ENCODE measurements around the gene TRIM36. TPM values are rescaled to one million over a fixed set of nuclear protein-coding genes. Genes with fewer than 3 reads are reported as not detected.

The TRIM36 gene
- total RNA-seq, 6 experiments from 2014 or later: 0.26 to 0.55 (median 0.36) TPM

DNA sequence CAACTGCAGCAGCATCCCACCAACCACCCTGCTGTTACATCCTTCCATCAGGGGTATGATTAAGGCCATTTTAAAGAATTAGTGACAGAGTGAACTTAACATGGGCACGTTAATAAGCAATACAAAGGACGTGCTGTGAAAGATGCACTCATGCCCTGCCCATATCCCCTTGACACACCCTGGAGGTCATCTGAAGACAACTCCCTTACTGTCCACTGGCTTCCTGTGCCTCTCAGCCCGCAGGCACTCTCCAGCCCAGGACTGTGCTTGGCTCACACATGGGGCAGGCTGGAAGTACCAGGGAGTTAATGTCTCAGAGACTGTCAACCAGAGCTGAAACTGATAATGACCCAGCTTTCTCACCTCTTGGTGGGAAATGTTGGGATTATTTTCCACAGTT, 81.8 kb downstream of the TRIM36 start:
- TF ChIP-seq, protein P1, sequence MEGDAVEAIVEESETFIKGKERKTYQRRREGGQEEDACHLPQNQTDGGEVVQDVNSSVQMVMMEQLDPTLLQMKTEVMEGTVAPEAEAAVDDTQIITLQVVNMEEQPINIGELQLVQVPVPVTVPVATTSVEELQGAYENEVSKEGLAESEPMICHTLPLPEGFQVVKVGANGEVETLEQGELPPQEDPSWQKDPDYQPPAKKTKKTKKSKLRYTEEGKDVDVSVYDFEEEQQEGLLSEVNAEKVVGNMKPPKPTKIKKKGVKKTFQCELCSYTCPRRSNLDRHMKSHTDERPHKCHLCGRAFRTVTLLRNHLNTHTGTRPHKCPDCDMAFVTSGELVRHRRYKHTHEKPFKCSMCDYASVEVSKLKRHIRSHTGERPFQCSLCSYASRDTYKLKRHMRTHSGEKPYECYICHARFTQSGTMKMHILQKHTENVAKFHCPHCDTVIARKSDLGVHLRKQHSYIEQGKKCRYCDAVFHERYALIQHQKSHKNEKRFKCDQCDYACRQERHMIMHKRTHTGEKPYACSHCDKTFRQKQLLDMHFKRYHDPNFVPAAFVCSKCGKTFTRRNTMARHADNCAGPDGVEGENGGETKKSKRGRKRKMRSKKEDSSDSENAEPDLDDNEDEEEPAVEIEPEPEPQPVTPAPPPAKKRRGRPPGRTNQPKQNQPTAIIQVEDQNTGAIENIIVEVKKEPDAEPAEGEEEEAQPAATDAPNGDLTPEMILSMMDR (IDR thresholded peaks at IDR 0.05): no peak
- H3K4me3 Mint-ChIP-seq: no peak overlapping the region
- H3K27me3 Mint-ChIP-seq (ENCODE audit: insufficient read depth): peaks cover 7% of the 10 kb centered on the region; the same call in 1 of the 2 replicates
- DNase-seq: no peak
- H3K9me3 Mint-ChIP-seq: no peaks in the 10 kb centered on the region
- no peaks in the 10 kb centered on the region for H3K4me1 Mint-ChIP-seq (ENCODE audit: low read depth)
- no peak overlapping the region for H3K27ac Mint-ChIP-seq
- H3K36me3 Mint-ChIP-seq (ENCODE audit: low read depth): no peaks in the 10 kb centered on the region

DNA sequence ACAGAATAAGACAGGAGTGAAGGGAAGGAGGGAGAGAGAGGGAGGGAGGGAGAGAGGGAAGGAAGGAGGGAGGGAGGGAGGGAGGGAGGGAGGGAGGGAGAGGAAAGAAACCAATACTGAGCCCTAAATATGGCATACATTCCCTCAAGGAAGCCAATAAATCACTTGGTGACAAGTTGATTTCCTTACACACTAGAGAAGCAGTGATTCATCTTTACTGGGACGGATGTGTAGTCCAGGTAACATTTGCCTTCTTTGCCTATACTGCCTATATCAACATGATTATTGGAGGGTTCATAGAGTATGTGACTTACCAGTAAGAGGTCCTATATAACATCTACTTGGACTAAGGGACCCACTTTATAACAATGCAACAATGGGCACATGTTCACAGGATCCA, 83.2 kb downstream of the TRIM36 start:
- Mint-ChIP-seq H3K27me3 (ENCODE audit: insufficient read depth) (peaks cover 8% of the 10 kb centered on the region; the same call in 1 of the 2 replicates), H3K27ac (no peak overlapping the region), H3K4me3 (no peak overlapping the region), H3K4me1 (ENCODE audit: low read depth) (no peaks in the 10 kb centered on the region), H3K9me3 (no peaks in the 10 kb centered on the region), H3K36me3 (ENCODE audit: low read depth) (no peaks in the 10 kb centered on the region)
- DNase-seq: no peak
- TF ChIP-seq, protein P1 (IDR thresholded peaks at IDR 0.05): no peak

DNA sequence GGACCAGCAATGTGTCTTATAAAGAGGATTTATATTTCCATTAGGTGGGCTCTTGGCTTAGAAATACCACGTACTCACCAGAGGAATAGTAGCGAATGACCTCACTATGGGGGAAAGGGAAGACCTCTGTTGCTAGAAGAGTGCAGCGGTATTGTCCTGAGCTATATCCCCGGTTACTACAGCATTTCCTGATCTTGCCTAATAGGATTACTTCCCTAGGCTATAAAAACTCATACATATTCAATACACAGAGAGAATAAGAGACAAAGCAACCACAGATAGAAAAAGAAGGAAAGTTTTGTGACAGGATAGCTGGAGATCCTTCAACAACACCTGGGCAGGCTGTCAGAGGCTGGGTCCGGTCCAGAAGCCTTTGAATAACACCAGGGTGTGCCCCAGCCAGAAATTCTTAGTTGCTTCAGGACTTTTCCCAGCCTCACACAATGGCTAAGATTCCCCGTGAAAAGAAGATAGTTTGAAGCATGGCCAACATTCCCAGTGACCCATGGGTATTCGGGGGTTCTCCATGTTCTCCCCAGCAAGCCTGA, 85.4 kb downstream of the TRIM36 start:
- H3K27me3 Mint-ChIP-seq (ENCODE audit: insufficient read depth): peaks cover 8% of the 10 kb centered on the region; the same call in 1 of the 2 replicates
- no peak overlapping the region for H3K27ac Mint-ChIP-seq
- H3K4me3 Mint-ChIP-seq: no peak overlapping the region
- H3K36me3 Mint-ChIP-seq (ENCODE audit: low read depth): no peaks in the 10 kb centered on the region
- TF ChIP-seq, protein P1 (IDR thresholded peaks at IDR 0.05): no peak
- no peaks in the 10 kb centered on the region for H3K9me3 Mint-ChIP-seq
- DNase-seq: no peak
- no peaks in the 10 kb centered on the region for H3K4me1 Mint-ChIP-seq (ENCODE audit: low read depth)

DNA sequence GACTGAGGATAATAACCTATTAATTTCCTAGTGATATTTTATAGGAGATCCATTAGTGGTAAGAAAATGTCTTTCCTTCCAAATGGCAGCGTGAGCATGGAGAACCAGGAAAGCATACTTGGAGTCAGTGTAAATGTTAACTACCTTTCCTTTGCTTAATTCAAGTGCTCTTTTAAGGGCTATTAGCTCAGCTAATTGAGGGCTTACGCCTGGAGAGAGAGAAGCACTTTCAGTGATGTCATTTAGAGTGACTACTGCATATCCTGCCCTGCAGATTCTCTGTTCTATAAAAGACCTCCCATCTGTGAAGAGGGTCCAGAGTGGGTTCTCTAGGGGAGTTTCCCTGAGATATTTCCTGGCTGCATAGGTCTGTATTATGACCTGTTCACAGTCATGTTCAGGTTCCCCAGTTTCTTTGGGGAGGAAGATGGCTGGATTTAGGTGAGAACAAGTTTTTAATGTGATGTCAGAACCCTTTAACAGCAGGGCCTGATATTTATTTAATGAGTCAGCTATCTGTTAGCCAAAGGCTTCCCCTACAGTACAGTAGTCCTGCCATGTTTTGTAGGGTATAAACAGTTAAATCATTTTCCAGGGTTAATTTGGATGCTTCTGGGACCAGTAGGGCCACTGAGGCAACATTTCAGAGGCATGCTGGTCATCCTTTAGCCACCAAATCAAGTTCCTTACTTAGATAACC, 89.6 kb downstream of the TRIM36 start:
- no peaks in the 10 kb centered on the region for H3K4me1 Mint-ChIP-seq (ENCODE audit: low read depth)
- TF ChIP-seq, protein P1 (IDR thresholded peaks at IDR 0.05): no peak
- no peak overlapping the region for H3K4me3 Mint-ChIP-seq
- peaks cover 3% of the 10 kb centered on the region for H3K27me3 Mint-ChIP-seq (ENCODE audit: insufficient read depth)
- H3K36me3 Mint-ChIP-seq (ENCODE audit: low read depth): no peaks in the 10 kb centered on the region
- no peaks in the 10 kb centered on the region for H3K9me3 Mint-ChIP-seq
- no peak overlapping the region for H3K27ac Mint-ChIP-seq
- DNase-seq: no peak

Other genes with a start within 250 kb of the TRIM36 start
- 10 to 100 TPM; 28.2 to 40.1 (median 35.0) TPM for gene PGGT1B, start 93.0 kb upstream of the TRIM36 start, total RNA-seq (2021; fragmentation: NEBNext Ultra II Directional; extraction: Animal tissue kit (Norgen Biotek cat#: 25700))
- 1 to 10 TPM; 3.7 to 6.9 (median 5.7) TPM for gene CCDC112, start 126.7 kb upstream of the TRIM36 start, total RNA-seq (2021; fragmentation: NEBNext Ultra II Directional; extraction: Animal tissue kit (Norgen Biotek cat#: 25700))